H1 (cell line): ENCODE measurements around the gene TNFRSF1A. TPM values are rescaled to one million over a fixed set of nuclear protein-coding genes. Genes with fewer than 3 reads are reported as not detected.

Experiments
- BACH1 ChIP-seq: IDR thresholded peaks from 2 replicates; pipeline ENCODE4 v1.6.1; 2012; ENCODE audit warnings: low read length, improper control_type of control experiment
- MAFK ChIP-seq: IDR thresholded peaks from 2 replicates; pipeline ENCODE4 v1.6.1; 2012; ENCODE audit warnings: low read depth, mild to moderate bottlenecking, improper control_type of control experiment, low read length
- NRF1 ChIP-seq: IDR thresholded peaks from 2 replicates; pipeline ENCODE4 v1.6.1; 2011; ENCODE audit warnings: mild to moderate bottlenecking, low read depth, low read length, improper control_type of control experiment
- RAD21 ChIP-seq, 2 experiments: IDR thresholded peaks in 1 of 2; conservative IDR thresholded peaks in 1 of 2; 2 replicates each; pipeline ENCODE4 v1.6.1; 2011; ENCODE audit warnings: low read depth in 2 of 2, low read length in 2 of 2, improper control_type of control experiment in 1 of 2, inconsistent platforms in 1 of 2, mild to moderate bottlenecking in 1 of 2, moderate library complexity in 1 of 2
- polyA plus RNA-seq, 7 experiments: library from polyadenylated mRNA; depleted of rRNA in 3 of 7; stranded (reverse) in 5 of 7; unstranded in 2 of 7; fragments of >200 nt in 5 of 7; fragments of 200-250 nt in 2 of 7; gene quantifications; 1 replicate in 5 of 7; 2 replicates in 1 of 7; 4 replicates in 1 of 7; pipeline versions ENCODE4 v1.2.1 to v1.2.3, GENCODE V29; 2011 to 2013; ENCODE audit warnings: missing spikeins in 2 of 7, mixed read lengths in 2 of 7
- total RNA-seq: library from RNA; stranded (reverse); fragmentation: NEBNext Ultra II Directional; extraction: Animal tissue kit (Norgen Biotek cat#: 25700); gene quantifications from 2 replicates; pipeline ENCODE4 v1.2.1, GENCODE V29; 2021
- TF ChIP-seq, protein P1 (sequence below), 3 experiments: IDR thresholded peaks; 1 replicate in 2 of 3; 2 replicates in 1 of 3; pipeline versions ENCODE4 v1.5.1 to v1.6.1; 2011; ENCODE audit warnings: low read length in 3 of 3, mild to moderate bottlenecking in 3 of 3, inconsistent platforms in 2 of 3, low read depth in 1 of 3, moderate library complexity in 1 of 3; ENCODE audit not compliant: insufficient read depth in 1 of 3; ENCODE audit errors: control extremely low read depth in 1 of 3
- TF ChIP-seq, protein P2 (sequence below): IDR thresholded peaks from 2 replicates; pipeline ENCODE4 v1.6.1; 2012; ENCODE audit warnings: inconsistent platforms
- TF ChIP-seq, protein P3 (sequence below): IDR thresholded peaks from 2 replicates; pipeline ENCODE4 v1.6.1; 2012; ENCODE audit warnings: inconsistent platforms

TNFRSF1A gene
- total and polyA plus RNA-seq, 2 of the 8 experiments (the other 6 are each of a cell fraction or from before 2014, with no cell fraction given): 28.7 to 42.1 TPM

DNA sequence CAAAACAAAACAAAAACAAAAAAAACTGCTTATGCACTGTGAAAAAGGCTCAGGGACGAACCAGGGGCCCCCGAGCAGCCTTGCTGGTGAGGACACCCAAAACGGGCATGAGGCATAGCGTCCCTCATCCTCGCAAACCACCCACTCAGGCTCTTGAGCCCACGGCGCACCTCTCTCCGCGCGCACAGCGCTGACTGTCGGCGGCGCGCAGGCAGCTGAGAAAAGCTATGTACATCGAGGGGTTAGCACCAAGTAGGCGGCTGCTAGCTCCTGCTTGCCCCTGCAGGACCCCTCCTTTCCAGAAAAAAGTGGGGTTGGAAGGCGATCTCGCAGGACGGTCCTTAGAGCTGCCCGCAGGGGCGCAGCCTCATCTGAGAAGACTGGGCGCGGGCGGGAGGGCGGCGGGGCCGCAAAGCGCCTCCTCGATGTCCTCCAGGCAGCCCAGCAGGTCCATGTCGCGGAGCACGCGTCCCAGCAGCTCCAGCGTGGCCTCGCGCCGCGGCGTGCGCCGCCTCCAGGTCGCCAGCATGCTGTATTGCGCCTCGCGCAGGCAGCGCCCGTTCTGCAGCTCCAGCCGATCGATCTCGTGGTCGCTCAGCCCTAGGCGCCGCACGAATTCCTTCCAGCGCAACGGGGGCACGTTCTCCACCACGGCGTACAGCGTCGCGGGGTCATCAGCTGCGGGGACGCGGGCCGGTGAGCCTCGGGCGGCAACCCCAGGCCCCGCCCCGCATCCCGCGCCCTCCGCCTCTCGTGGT lies 12.8 kb downstream of the TNFRSF1A start (continued):
- TF ChIP-seq, protein P1, sequence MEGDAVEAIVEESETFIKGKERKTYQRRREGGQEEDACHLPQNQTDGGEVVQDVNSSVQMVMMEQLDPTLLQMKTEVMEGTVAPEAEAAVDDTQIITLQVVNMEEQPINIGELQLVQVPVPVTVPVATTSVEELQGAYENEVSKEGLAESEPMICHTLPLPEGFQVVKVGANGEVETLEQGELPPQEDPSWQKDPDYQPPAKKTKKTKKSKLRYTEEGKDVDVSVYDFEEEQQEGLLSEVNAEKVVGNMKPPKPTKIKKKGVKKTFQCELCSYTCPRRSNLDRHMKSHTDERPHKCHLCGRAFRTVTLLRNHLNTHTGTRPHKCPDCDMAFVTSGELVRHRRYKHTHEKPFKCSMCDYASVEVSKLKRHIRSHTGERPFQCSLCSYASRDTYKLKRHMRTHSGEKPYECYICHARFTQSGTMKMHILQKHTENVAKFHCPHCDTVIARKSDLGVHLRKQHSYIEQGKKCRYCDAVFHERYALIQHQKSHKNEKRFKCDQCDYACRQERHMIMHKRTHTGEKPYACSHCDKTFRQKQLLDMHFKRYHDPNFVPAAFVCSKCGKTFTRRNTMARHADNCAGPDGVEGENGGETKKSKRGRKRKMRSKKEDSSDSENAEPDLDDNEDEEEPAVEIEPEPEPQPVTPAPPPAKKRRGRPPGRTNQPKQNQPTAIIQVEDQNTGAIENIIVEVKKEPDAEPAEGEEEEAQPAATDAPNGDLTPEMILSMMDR (IDR thresholded peaks at IDR 0.05; ENCODE audit: control extremely low read depth in 1 of 3, insufficient read depth in 1 of 3, low read depth in 1 of 3, low read length in 3 of 3): peak in 1 of 3 experiments; percentile 19; a peak in 1 of 4 replicates
- TF ChIP-seq, protein P2, sequence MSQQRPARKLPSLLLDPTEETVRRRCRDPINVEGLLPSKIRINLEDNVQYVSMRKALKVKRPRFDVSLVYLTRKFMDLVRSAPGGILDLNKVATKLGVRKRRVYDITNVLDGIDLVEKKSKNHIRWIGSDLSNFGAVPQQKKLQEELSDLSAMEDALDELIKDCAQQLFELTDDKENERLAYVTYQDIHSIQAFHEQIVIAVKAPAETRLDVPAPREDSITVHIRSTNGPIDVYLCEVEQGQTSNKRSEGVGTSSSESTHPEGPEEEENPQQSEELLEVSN: peak; percentile 74
- TF ChIP-seq BACH1 (no peak), RAD21 (IDR thresholded peaks at IDR 0.05 in 1 of 2, conservative IDR thresholded peaks at IDR 0.05 in 1 of 2; ENCODE audit: low read depth in 2 of 2, low read length in 2 of 2) (no peak; a peak in 1 of 4 replicates), NRF1 (no peak), MAFK (no peak)
- TF ChIP-seq, protein P3, sequence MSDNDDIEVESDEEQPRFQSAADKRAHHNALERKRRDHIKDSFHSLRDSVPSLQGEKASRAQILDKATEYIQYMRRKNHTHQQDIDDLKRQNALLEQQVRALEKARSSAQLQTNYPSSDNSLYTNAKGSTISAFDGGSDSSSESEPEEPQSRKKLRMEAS: peak; percentile 89
